ENCODE data around the gene ADGRG6.

GRCh38 chr6:142412658-142413057 lies 110.9 kb downstream of the ADGRG6 start:
- no peak for TF ChIP-seq TAF1 (IDR thresholded peaks at IDR 0.05; ENCODE audit: borderline replicate concordance, insufficient read depth, low read length)
- TF ChIP-seq SIN3A (IDR thresholded peaks at IDR 0.05; ENCODE audit: borderline replicate concordance, insufficient read depth, low read length): no peak
- no peak for TF ChIP-seq POLR2AphosphoS5 (IDR thresholded peaks at IDR 0.05; ENCODE audit: low read depth, low read length)
- TF ChIP-seq REST (IDR thresholded peaks at IDR 0.05; ENCODE audit: insufficient read depth in 1 of 2, low read depth in 2 of 2, low read length in 2 of 2): no peak
